ENCODE results near the gene ARMC7.
"Not testable (repeated sequence)": the region's sequence is repeated elsewhere in the genome, so short reads cannot be mapped to it uniquely, and the experiment has no call there.

ARMC7 gene

GRCh38 chr17:75102385-75102821 is 7.4 kb upstream of the ARMC7 start:
- no peak for DNase-seq

GRCh38 chr17:75103601-75104554 is 5.9 kb upstream of the ARMC7 start:
- no peak for DNase-seq

GRCh38 chr17:75105126-75106080 is 4.4 kb upstream of the ARMC7 start:
- no peak for DNase-seq

GRCh38 chr17:75108193-75108592 is 1.6 kb upstream of the ARMC7 start:
- DNase-seq = no peak

- no peak for DNase-seq
These were observed 743 bp upstream of the ARMC7 start for GRCh38 chr17:75109046-75109406.

- no peak for DNase-seq
These were observed 617 bp downstream of the ARMC7 start for GRCh38 chr17:75110234-75110937.

GRCh38 chr17:75111777-75112335 is 2.1 kb downstream of the ARMC7 start:
- no peak for DNase-seq

GRCh38 chr17:75113798-75114551 is 4.2 kb downstream of the ARMC7 start:
- peak; percentile 73 for DNase-seq

GRCh38 chr17:75114552-75115314 is 5.0 kb downstream of the ARMC7 start:
- no peak for DNase-seq

GRCh38 chr17:75115555-75115954 is 5.8 kb downstream of the ARMC7 start:
- DNase-seq = no peak

- no peak for DNase-seq
These were observed 7.0 kb downstream of the ARMC7 start for GRCh38 chr17:75116737-75117136.

GRCh38 chr17:75118307-75118706 is 8.5 kb downstream of the ARMC7 start:
- DNase-seq = no peak

- DNase-seq = peak; percentile 92
These were observed 14.5 kb downstream of the ARMC7 start for GRCh38 chr17:75124041-75124818.

GRCh38 chr17:75124819-75125162 is 15.0 kb downstream of the ARMC7 start:
- DNase-seq = no peak

GRCh38 chr17:75125984-75126383 is 16.2 kb downstream of the ARMC7 start:
- no peak for DNase-seq

- no peak for DNase-seq
These were observed 17.2 kb downstream of the ARMC7 start for GRCh38 chr17:75126954-75127353.

GRCh38 chr17:75127936-75128335 is 18.2 kb downstream of the ARMC7 start:
- not testable (repeated sequence) for DNase-seq

GRCh38 chr17:75128694-75129505 is 19.1 kb downstream of the ARMC7 start:
- DNase-seq = no peak

- DNase-seq = no peak
These were observed 19.8 kb downstream of the ARMC7 start for GRCh38 chr17:75129576-75129975.
